Neuronal stem cell (in vitro differentiated cells): Measurements from ENCODE around the gene FOXA1.

Experiments
- DNase-seq: peaks from one replicate; pipeline ENCODE4 v3.0.0-alpha.2; 2013; ENCODE audit warnings: low spot score
- H2AFZ ChIP-seq: one replicate; pipeline ENCODE4 v1.6.1; 2013; ENCODE audit warnings: mild to moderate bottlenecking, low read length, inconsistent platforms
- H2AK5ac ChIP-seq: 2 replicates; pipeline ENCODE4 v1.6.1; 2013; ENCODE audit warnings: low read depth, mild to moderate bottlenecking, inconsistent platforms, low read length, moderate library complexity, mixed read lengths
- H2BK120ac ChIP-seq: 2 replicates; pipeline ENCODE4 v1.6.1; 2013; ENCODE audit warnings: low read depth, mild to moderate bottlenecking, inconsistent platforms, low read length, moderate library complexity, mixed read lengths
- H2BK12ac ChIP-seq: one replicate; pipeline ENCODE4 v1.6.1; 2013; ENCODE audit warnings: low read length, inconsistent platforms
- H2BK15ac ChIP-seq: 2 replicates; pipeline ENCODE4 v1.6.1; 2013; ENCODE audit warnings: mild to moderate bottlenecking, low read length, inconsistent platforms, mixed read lengths
- H2BK5ac ChIP-seq: one replicate; pipeline ENCODE4 v1.6.1; 2013; ENCODE audit warnings: inconsistent platforms, mild to moderate bottlenecking, low read length, moderate library complexity
- H3K14ac ChIP-seq: one replicate; pipeline ENCODE4 v1.6.1; 2013; ENCODE audit warnings: low read length, inconsistent platforms
- H3K18ac ChIP-seq: 2 replicates; pipeline ENCODE4 v1.6.1; 2013; ENCODE audit warnings: low read length, inconsistent platforms
- H3K23ac ChIP-seq: 2 replicates; pipeline ENCODE4 v1.6.1; 2013; ENCODE audit warnings: low read depth, mild to moderate bottlenecking, mixed read lengths, low read length, inconsistent platforms; ENCODE audit not compliant: poor library complexity
- H3K27ac ChIP-seq: replicated peaks from 3 replicates; pipeline ENCODE4 v1.5.1; 2013; ENCODE audit warnings: low read length, inconsistent platforms
- H3K27me3 ChIP-seq, 3 experiments: 2 replicates each; pipeline ENCODE4 v1.6.1; 2013; ENCODE audit warnings: low read length in 3 of 3, mild to moderate bottlenecking in 2 of 3, inconsistent platforms in 1 of 3, low read depth in 1 of 3, mixed read lengths in 1 of 3, moderate library complexity in 1 of 3; ENCODE audit not compliant: control insufficient read depth in 3 of 3, insufficient read depth in 3 of 3
- H3K36me3 ChIP-seq, 2 donors: replicated peaks in 1 of 2; 2 replicates each; pipeline ENCODE4 v1.6.1; 2013; ENCODE audit warnings: low read length in 2 of 2; ENCODE audit not compliant: control insufficient read depth in 2 of 2, insufficient read depth in 2 of 2
- H3K4ac ChIP-seq: 2 replicates; pipeline ENCODE4 v1.6.1; 2013; ENCODE audit warnings: inconsistent platforms, mild to moderate bottlenecking, low read length, moderate library complexity
- H3K4me1 ChIP-seq, 2 donors: 1 replicate in 1 of 2; 2 replicates in 1 of 2; pipeline ENCODE4 v1.6.1; 2013; ENCODE audit warnings: low read length in 2 of 2, low read depth in 1 of 2; ENCODE audit not compliant: control insufficient read depth in 2 of 2, insufficient read depth in 1 of 2
- H3K4me2 ChIP-seq: one replicate; pipeline ENCODE4 v1.6.1; 2013; ENCODE audit warnings: mild to moderate bottlenecking, low read length, inconsistent platforms; ENCODE audit not compliant: insufficient read depth, poor library complexity, severe bottlenecking
- H3K4me3 ChIP-seq, 2 donors: 2 replicates each; pipeline ENCODE4 v1.5.1; 2013; ENCODE audit warnings: low read length in 2 of 2, mild to moderate bottlenecking in 2 of 2, inconsistent platforms in 1 of 2, moderate library complexity in 1 of 2
- H3K79me1 ChIP-seq: one replicate; pipeline ENCODE4 v1.6.1; 2013; ENCODE audit warnings: low read depth, mild to moderate bottlenecking, inconsistent platforms, low read length, moderate library complexity
- H3K9ac ChIP-seq: one replicate; pipeline ENCODE4 v1.6.1; 2013; ENCODE audit warnings: mild to moderate bottlenecking, low read depth, low read length, inconsistent platforms; ENCODE audit not compliant: poor library complexity
- H3K9me3 ChIP-seq, 2 donors: replicated peaks in 1 of 2; 2 replicates each; pipeline versions ENCODE3 to v1.6.1; 2013; ENCODE audit warnings: low read length in 2 of 2, mild to moderate bottlenecking in 2 of 2, inconsistent platforms in 1 of 2, low read depth in 1 of 2, mixed read lengths in 1 of 2, moderate library complexity in 1 of 2; ENCODE audit not compliant: control insufficient read depth in 2 of 2, insufficient read depth in 1 of 2
- H4K8ac ChIP-seq: one replicate; pipeline ENCODE4 v1.6.1; 2013; ENCODE audit warnings: low read depth, mild to moderate bottlenecking, inconsistent platforms, low read length, moderate library complexity
- H4K91ac ChIP-seq: one replicate; pipeline ENCODE4 v1.6.1; 2013; ENCODE audit warnings: low read length, low read depth, mild to moderate bottlenecking, inconsistent platforms; ENCODE audit not compliant: poor library complexity
- WGBS, 2 donors: extraction: QIAGEN DNeasy Blood & Tissue Kit; methylation state at CpG; one replicate each; pipeline ENCODE4 v1.1.7; 2013; ENCODE audit warnings: missing lambda C conversion rate in 2 of 2, mixed read lengths in 1 of 2; ENCODE audit not compliant: insufficient read length in 2 of 2, insufficient replicate concordance in 1 of 2; ENCODE audit errors: extremely low coverage in 2 of 2; 5-methylcytosine and 5-hydroxymethylcytosine counted together

The FOXA1 gene

GRCh38 chr14:37593511-37594237 lies 1.4 kb downstream of the FOXA1 start:
- H2BK12ac ChIP-seq: no peak overlapping the region
- no peak overlapping the region for H2AFZ ChIP-seq
- no CpG with 5 or more reads among the region's 14 CpGs for WGBS, 2 donors
- H3K4me1 ChIP-seq: peaks cover 0 to 9% of the 10 kb centered on the region in 2 donors
- H2BK15ac ChIP-seq: no peak overlapping the region
- H3K14ac ChIP-seq: no peak overlapping the region
- H3K18ac ChIP-seq: no peak overlapping the region
- no peak overlapping the region for H3K4ac ChIP-seq
- no peak overlapping the region for H2AK5ac ChIP-seq
- H2BK5ac ChIP-seq: no peak overlapping the region
- H4K8ac ChIP-seq: no peak overlapping the region
- H3K79me1 ChIP-seq: peaks cover 4% of the 10 kb centered on the region
- H3K36me3 ChIP-seq: no peaks in the 10 kb centered on the region
- no peak overlapping the region for H3K27ac ChIP-seq
- H3K4me2 ChIP-seq: no peak overlapping the region
- DNase-seq: no peak
- H4K91ac ChIP-seq: no peak overlapping the region
- H2BK120ac ChIP-seq: no peak overlapping the region
- H3K9me3 ChIP-seq: no peaks in the 10 kb centered on the region
- H3K4me3 ChIP-seq: no peak overlapping the region
- no peak overlapping the region for H3K9ac ChIP-seq
- H3K27me3 ChIP-seq: peaks cover 31 to 98% (median 86%) of the 10 kb centered on the region in 3 experiments
- H3K23ac ChIP-seq: no peak overlapping the region

DNA sequence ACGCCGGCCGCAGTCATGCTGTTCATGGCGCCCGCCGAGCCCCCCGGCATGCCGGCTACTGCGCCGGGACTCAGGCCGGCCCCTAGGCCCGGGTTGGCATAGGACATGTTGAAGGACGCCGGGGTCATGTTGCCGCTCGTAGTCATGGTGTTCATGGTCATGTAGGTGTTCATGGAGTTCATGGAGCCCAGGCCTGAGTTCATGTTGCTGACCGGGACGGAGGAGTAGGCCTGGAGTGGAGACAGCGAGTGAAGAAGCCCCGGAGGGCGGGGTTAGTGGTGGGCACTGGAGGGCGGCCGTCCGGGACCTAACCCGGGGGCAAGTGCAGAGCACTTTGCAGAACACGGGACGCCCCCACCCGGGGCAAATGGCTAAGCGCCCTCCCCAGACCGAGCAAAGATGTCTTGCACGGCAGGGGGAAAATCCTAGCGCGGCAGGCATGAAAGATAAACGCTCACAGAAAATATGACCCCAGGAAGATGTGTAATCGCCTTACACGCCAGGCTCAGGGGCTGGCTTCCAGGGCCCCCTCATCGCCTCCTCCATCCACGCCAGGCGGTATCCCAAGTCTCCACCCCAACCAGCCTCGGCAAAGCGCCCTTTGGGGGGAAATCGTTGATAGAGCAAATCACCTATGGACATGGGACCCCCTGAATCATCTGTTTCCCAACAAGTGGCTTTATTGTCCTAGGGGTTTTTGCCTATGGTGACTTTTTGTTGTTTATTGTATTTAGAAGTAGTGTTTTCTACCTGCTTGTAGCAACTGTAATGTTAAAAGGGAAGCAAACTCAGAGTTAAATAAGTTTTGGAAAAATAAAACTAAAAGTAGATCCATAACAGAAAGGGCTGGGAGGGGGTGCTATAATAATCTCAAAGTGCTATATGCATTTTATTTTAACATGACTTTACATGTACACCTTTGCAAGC lies 2.3 kb downstream of the FOXA1 start:
- peak overlapping the region; percentile 53 for H3K18ac ChIP-seq
- peak overlapping the region in 1 of 2 donors; percentile 55 for H3K4me3 ChIP-seq
- H2AFZ ChIP-seq: peak overlapping the region; percentile 67
- H4K91ac ChIP-seq: no peak overlapping the region
- H2BK15ac ChIP-seq: no peak overlapping the region
- peaks cover 3 to 6% of the 10 kb centered on the region in 2 donors for H3K4me1 ChIP-seq
- H3K4ac ChIP-seq: no peak overlapping the region
- peak overlapping the region; percentile 71 for H3K23ac ChIP-seq
- H3K14ac ChIP-seq: peak overlapping the region; percentile 33
- no peak overlapping the region for H2BK120ac ChIP-seq
- no peak overlapping the region for H2AK5ac ChIP-seq
- peak overlapping the region; percentile 8 for H2BK12ac ChIP-seq
- peaks cover 23 to 98% (median 85%) of the 10 kb centered on the region in 3 experiments for H3K27me3 ChIP-seq
- peak overlapping the region; percentile 15 for H3K4me2 ChIP-seq
- H3K9ac ChIP-seq: no peak overlapping the region
- no CpG with 5 or more reads among the region's 42 CpGs for WGBS, 2 donors
- H3K27ac ChIP-seq: no peak overlapping the region
- DNase-seq: no peak
- no peaks in the 10 kb centered on the region for H3K9me3 ChIP-seq
- no peak overlapping the region for H4K8ac ChIP-seq
- peak overlapping the region; percentile 46 for H2BK5ac ChIP-seq
- peaks cover 4% of the 10 kb centered on the region for H3K79me1 ChIP-seq
- no peaks in the 10 kb centered on the region for H3K36me3 ChIP-seq

DNA sequence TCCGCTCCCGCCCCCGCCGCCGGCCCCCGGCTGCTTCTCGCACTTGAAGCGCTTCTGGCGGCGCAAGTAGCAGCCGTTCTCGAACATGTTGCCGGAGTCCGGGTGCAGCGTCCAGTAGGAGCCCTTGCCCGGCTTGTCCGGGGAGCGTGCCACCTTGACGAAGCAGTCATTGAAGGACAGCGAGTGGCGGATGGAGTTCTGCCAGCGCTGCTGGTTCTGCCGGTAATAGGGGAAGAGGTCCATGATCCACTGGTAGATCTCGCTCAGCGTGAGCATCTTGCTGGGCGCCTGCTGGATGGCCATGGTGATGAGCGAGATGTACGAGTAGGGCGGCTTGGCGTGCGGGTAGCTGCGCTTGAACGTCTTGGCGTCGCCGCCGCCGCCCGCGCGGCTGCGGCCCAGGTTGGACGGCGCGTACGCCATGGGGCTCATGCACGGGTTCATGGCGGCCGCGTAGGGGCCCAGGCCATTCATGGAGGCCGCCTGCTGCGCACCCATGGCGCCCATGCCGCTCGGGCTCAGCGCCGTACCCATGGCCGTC lies 3.0 kb downstream of the FOXA1 start:
- Histone ChIP-seq H2BK15ac (no peak overlapping the region), H3K4me1 (peaks cover 3 to 6% of the 10 kb centered on the region in 2 donors), H3K23ac (peak overlapping the region; percentile 71), H2AK5ac (no peak overlapping the region), H3K4me3 (peak overlapping the region in 1 of 2 donors; percentile 55), H2AFZ (peak overlapping the region; percentile 67), H4K8ac (no peak overlapping the region), H3K27ac (no peak overlapping the region), H2BK12ac (peak overlapping the region; percentile 8), H3K79me1 (peaks cover 4% of the 10 kb centered on the region), H3K9ac (no peak overlapping the region), H2BK5ac (peak overlapping the region; percentile 46), H3K36me3 (no peaks in the 10 kb centered on the region), H3K9me3 (no peaks in the 10 kb centered on the region), H3K4me2 (peak overlapping the region; percentile 48), H3K27me3 (peaks cover 23 to 98% (median 84%) of the 10 kb centered on the region in 3 experiments), H3K14ac (peak overlapping the region; percentile 33), H2BK120ac (no peak overlapping the region), H4K91ac (no peak overlapping the region), H3K4ac (no peak overlapping the region), H3K18ac (peak overlapping the region; percentile 57)
- WGBS, 2 donors: no CpG with 5 or more reads among the region's 58 CpGs
- peak; percentile 21 for DNase-seq
